ENCODE data around the gene UBE4B.

The UBE4B gene

DNA sequence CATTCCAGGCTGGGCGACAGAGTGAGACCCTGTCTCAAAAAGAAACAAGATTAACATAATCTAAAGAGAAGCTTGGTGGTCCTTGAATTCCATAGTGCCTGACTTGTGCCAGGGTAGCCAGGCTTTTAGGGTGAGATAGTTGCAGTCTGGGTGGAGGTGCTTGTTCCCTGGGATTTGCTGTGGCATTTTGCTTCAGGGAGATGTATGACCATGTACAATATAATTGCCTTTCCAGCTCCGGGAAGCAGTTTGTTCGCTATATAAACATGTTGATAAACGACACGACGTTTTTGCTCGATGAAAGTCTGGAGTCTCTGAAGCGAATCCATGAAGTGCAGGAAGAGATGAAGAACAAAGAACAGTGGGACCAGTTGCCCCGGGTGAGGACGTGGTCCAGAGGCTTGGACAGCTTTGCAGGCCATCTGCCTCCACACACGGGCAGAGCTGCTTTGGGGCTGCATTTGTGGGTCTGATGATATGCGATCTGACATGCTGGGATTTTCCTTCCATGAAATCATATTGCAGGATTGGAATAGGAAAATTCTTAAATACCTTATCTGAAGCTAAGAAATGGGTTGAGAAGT is 128.2 kb downstream of the UBE4B start:
- TF ChIP-seq, protein P1, sequence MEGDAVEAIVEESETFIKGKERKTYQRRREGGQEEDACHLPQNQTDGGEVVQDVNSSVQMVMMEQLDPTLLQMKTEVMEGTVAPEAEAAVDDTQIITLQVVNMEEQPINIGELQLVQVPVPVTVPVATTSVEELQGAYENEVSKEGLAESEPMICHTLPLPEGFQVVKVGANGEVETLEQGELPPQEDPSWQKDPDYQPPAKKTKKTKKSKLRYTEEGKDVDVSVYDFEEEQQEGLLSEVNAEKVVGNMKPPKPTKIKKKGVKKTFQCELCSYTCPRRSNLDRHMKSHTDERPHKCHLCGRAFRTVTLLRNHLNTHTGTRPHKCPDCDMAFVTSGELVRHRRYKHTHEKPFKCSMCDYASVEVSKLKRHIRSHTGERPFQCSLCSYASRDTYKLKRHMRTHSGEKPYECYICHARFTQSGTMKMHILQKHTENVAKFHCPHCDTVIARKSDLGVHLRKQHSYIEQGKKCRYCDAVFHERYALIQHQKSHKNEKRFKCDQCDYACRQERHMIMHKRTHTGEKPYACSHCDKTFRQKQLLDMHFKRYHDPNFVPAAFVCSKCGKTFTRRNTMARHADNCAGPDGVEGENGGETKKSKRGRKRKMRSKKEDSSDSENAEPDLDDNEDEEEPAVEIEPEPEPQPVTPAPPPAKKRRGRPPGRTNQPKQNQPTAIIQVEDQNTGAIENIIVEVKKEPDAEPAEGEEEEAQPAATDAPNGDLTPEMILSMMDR (IDR thresholded peaks at IDR 0.05; ENCODE audit: low read depth, low read length): no peak

DNA sequence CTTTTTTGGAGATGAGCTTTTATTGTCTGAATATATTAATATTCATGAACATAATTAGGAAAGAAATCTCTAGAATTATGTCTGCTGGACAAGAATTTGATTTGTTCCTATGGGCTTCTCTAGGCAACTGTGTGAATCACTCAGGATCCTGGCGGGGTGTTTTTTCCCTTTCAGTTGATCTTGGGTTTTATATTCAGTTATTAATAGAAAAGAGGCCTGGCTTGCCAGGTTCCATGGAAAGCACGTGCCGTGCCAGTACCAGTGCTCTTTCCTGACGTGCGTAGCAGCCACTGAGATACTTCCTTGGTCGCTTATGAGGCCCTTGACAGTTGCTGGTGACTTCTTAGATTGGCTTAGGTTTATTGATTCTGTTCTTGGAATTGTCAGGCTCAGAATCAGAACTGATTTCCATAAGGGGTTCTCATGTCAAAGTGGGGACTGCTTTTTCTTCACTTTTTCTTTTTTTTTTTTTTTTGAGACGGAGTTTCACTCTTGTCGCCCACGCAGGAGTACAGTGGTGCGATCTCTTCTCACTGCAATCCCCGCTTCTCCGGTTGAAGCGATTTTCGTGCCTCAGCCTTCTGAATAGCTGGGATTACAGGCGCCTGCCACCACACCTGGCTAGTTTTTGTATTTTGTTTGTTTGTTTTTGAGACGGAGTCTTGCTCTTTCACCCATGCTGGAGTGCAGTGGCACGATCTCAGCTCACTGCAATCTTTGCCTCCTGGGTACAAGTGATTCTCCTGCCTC is 129.0 kb downstream of the UBE4B start:
- TF ChIP-seq, protein P1 (IDR thresholded peaks at IDR 0.05; ENCODE audit: low read depth, low read length): no peak
- DNase-seq (ENCODE audit: extremely low read depth, low read depth): no peak

More for the DNA sequence above, 128.2 kb downstream of the UBE4B start:
- no peak for DNase-seq (ENCODE audit: extremely low read depth, low read depth)

DNA sequence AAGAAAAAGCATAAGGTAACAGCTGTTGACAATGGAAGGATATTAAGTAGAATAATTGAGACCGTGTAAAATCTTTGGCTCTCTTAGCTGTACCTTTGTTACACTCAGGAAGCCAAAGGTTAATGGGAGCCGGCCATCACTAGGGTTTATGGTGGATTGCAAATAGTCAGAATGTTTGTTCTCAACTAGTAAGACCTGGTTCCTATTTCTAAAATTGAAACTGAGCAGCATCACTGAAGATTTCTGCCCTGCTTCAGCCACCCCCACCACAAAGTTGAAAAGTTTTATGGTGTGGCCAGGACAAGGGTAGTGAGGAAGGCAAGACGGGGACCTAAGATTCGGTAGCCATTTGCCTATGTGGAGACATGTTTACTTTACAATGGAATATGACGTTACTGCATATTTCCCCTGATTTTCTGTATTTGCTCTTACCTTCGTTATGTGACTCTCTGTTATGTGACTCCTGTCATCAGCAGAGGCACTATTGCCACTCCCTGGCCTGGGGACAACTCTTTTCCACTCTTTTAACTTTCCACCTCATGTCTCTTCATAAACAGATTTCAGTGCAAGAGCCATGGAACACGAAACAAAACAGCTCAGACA is 136.3 kb downstream of the UBE4B start:
- TF ChIP-seq, protein P1 (IDR thresholded peaks at IDR 0.05; ENCODE audit: low read depth, low read length): no peak
- no peak for DNase-seq (ENCODE audit: extremely low read depth, low read depth)

DNA sequence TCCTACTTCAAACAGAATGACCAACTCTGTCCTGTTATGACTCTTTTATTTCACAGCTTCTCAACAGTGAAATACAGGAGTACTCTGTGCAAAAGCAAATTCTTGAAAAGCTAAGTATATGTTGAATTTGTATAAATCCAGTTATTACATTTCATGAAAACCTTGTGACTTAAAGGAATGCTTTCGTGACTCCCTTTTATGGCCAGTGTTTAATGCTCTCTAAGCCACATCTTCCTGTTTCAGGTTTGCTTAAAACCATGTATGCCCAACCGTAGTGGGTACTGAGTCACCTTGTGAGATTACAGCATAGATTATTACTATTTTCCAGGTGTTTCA is 137.4 kb downstream of the UBE4B start:
- TF ChIP-seq, protein P1 (IDR thresholded peaks at IDR 0.05; ENCODE audit: low read depth, low read length): no peak
- DNase-seq (ENCODE audit: extremely low read depth, low read depth): no peak

DNA sequence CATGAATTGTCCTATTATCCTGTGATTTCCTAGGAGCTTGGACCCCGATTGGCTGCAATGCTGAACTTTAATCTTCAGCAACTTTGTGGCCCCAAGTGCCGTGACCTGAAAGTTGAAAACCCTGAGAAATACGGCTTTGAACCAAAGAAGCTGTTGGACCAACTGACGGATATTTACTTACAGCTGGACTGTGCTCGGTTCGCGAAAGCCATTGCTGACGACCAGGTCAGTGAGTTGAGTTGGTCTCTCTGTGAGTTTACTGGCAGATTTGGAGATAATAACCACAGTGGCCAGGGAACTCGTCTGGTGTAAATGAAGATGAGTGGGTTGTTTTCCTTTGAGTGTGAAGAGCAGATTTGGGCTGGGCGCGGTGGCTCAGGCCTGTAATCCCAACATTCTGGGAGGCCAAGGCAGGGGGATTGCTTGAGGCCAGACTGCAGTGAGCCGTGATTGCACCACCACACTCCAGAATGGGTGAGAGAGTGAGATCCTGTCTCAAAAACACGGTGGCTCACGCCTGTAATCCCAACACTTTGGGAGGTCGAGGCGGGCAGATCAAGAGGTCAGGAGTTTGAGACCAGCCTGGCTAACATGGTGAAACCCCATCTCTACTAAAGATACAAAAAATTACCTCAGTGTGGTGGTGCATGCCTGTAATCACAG is 138.5 kb downstream of the UBE4B start:
- DNase-seq (ENCODE audit: extremely low read depth, low read depth): no peak
- TF ChIP-seq, protein P1 (IDR thresholded peaks at IDR 0.05; ENCODE audit: low read depth, low read length): no peak

DNA sequence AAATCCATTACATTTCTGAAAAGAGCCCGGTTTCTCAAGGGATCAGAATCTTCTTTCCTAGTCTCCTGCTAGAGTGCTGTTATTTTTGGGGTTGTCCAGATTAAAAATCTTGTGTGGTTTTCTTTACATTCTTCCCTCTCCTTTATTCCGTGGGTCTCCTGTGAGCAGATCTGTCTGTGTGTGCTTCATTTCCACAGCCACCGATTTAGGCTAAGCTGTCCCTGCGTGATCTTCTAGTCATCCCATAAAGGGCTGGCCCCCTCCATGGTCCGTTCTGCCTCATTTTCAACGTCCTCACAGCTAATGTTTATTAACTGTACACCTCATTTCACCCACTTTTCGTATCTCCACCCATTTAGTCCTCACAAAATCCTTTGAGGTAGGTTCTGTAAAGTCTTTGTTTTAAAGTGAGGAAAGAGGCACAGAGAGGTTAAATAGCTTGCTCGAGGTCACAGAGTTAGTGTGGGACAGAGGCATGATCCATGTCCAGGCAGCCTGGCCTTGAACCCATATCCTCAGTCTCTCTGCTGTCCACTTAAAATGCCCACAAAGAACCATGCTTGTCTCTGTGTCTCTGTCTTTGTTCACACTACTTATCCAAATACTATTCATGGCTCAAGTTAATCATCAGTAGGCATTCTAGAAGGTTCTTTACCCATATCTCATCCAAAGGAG is 139.4 kb downstream of the UBE4B start:
- TF ChIP-seq, protein P1 (IDR thresholded peaks at IDR 0.05; ENCODE audit: low read depth, low read length): no peak
- no peak for DNase-seq (ENCODE audit: extremely low read depth, low read depth)
